Left renal cortex interstitium (tissue), 4 donors: ENCODE data around the gene THAP6. TPM values are rescaled to one million over a fixed set of nuclear protein-coding genes. Genes with fewer than 3 reads are reported as not detected.
"Not testable (repeated sequence)": the region's sequence is repeated elsewhere in the genome, so short reads cannot be mapped to it uniquely, and the experiment has no call there.

Experiments used
- DNase-seq, 4 donors: peaks; one replicate each; pipeline ENCODE4 v3.0.0-alpha.2; 2013; ENCODE audit warnings: low read depth in 4 of 4, low spot score in 2 of 4, missing footprints in 1 of 4
- polyA plus RNA-seq, 4 donors: library from polyadenylated mRNA; unstranded; fragments of 120-200 nt; gene quantifications; one replicate each; pipeline ENCODE4 v1.2.1, GENCODE V29; 2013; ENCODE audit not compliant: insufficient read length in 4 of 4

THAP6 gene
- 10 to 100 TPM; 16.2 to 34.2 (median 22.9) TPM for polyA plus RNA-seq

GRCh38 chr4:75514131-75514948, at the start of gene THAP6, which contains the start of gene RCHY1:
Gene THAP6, plus strand, starts transcription at chr4:75514473. Its CDS starts 980 bp downstream, at chr4:75515453.
Gene RCHY1, minus strand, starts transcription at chr4:75514403. Its CDS starts 117 bp downstream, at chr4:75514286.
- DNase-seq, result peak; percentile 89 to 96 (median 94)

DNA sequence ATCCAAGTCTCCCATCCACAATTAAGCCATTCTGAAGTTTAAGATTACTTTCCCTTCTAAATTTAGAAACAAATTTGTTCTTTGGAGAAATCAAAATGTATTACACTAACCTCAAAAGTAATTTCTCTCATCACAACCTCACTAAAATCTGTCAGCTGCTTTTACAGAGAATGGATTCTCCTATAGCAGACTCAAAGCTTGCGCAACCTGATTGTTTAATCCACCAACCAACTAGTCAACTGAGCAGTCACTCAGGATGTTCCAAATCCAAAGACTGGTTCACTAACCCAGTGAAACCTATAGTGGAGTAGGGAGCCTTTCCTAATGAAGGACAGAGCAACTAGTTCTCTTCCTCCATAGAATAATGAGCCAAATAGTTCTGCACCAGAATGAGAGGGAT, 44.4 kb upstream of the THAP6 start:
- no peak for DNase-seq

- DNase-seq, result no peak
These were observed 43.5 kb upstream of the THAP6 start for GRCh38 chr4:75470738-75471137.

DNA sequence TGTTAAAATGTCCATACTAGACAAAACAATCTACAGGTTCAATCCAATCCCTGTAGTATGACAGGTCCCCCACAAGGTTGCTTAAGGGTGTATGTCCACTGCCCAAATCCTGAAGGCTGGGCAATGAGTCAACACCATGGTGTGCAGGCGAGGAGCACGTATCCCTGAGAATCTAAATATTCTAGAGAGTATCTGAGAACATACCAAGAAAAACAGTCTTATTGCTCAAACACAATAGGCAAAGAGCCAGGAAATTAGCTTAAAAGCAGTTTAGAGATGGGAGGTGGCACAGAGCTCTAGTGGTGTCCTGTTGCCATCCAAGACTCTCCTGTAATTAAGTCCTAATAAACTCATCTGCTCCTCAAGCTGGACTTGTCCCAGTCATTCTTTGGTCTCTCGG, 37.1 kb upstream of the THAP6 start:
- DNase-seq, result no peak

GRCh38 chr4:75484190-75484589, 30.1 kb upstream of the THAP6 start:
- no peak for DNase-seq

DNA sequence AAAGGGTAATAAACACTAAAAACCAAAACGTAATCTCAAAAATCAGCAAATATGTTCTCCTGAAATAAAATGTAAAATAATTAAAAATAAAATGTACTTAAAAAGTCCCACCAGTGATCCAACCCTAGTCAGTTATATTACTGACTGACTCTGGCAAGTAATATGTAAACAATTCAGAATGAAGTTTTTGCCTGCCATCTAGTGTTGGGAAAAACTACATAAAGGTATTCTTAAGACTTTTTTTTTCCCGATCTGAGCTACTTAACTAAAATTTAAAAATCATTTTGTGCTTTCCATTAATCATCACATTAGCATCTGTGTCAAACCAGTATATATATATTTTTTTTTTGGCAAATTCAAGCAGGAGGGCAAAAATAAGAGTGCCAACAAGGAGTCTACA, 24.1 kb upstream of the THAP6 start:
- no peak for DNase-seq

DNA sequence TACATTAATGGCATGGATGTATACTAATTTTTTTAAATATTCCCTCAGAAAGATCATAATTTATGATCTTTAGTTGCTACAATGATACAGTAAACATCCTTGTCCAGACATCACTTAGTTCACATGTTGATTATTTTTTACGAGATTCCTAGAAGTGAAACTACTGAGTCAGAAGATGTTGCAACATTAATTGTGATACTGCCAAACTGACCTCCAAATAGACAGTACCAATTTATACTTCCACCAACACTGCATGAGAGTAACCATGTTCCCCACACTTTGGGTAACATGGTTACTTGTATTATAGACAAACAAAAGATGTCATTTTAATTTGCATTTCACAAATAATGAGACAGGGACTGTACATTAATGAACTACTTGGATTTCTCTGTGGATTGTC, 19.7 kb upstream of the THAP6 start:
- DNase-seq, result no peak

DNA sequence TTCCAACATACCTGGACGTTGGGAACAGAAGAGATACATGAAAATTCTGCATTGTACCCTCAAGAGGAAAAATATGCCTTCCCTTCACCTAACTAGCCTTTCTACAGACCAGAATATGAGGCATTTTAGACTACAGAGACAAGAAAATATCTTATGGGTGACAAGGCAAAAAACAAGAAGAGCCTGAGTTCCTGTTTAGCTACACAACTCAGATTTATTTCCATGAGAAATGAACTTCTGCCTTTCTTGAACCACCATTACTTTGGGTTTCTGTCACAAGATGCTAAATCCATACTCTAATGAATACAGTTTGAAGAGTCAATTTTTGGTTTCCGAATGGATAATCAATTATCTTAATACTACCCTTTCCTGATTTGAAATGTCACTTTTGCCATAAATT, 18.8 kb upstream of the THAP6 start:
- no peak for DNase-seq

GRCh38 chr4:75496406-75496805, 17.9 kb upstream of the THAP6 start:
- no peak for DNase-seq

GRCh38 chr4:75497133-75497532, 17.1 kb upstream of the THAP6 start:
- DNase-seq, result no peak

- no peak for DNase-seq
These were observed 16.2 kb upstream of the THAP6 start for GRCh38 chr4:75498041-75498440.

DNA sequence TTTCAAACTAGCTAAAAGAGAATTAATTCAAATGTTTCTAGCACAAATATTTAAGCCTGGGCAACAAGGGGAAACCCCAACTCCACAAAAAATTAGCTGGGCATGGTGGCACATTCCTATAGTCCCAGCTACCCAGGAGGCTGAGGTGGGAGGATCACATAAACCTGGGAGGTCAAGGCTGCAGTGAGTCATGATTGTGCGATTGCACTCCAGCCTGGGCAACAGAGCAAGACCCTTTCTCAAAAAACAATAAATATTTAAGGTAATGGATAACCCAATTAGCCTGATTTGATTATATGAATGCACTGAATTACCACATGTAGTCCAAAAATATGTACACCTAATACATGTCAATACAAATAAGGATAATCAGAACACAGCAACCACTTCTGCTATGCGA, 14.4 kb upstream of the THAP6 start:
- DNase-seq, result no peak

- no peak for DNase-seq
These were observed 11.6 kb upstream of the THAP6 start for GRCh38 chr4:75502671-75503070.

DNA sequence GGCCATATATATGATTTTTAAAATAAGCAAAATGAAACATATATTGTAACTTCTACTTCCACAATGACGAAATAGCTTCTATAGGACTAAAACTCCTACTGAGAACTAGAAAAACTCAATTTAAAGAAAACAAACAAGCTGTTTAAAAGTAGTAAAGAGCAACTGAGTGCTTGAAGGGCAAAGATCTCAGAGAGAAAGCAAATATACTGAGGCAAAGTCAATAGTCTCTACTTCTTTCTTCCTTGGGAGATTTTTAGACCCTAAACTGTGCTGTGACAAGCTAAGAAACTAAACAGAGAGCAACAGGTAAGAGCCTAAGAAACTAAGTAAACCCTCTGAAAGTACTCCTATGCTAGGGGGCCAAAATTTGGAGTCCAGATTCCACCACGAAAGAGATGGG, 8.6 kb upstream of the THAP6 start:
- DNase-seq, result no peak

DNA sequence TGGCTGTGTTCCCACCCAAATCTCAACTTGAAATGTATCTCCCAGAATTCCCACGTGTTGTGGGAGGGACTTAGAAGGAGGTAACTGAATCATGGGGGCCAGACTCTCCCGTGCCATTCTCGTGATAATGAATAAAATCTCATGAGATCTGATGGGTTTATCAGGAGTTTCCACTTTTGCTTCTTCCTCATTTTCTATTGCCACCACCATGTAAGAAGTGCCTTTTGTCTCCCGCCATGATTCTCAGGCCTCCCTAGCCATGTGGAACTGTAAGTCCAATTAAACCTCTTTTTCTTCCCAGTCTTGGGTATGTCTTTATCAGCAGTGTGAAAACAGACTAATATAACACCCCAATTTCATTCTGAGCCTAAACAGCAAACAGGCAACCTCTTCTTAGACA, 4.7 kb upstream of the THAP6 start:
- not testable (repeated sequence) for DNase-seq

DNA sequence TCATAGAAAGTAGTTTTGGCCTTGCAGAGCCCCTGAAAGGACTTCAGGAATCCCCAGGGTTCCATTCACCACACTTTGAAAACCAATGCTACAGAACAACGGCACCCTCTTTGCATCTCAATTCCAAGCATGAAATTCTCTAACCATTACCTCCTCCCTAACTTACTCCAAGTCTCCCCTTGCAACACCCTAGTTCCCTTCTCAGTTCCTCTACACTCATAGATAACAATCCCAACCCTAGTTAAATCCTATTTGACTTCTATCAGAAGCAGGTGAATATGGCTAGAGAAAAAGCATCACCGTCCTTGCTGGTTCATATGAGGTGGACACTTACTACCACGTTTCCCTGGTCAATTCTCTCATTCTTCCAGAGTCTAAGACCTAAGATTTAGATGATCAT, 2.4 kb upstream of the THAP6 start:
- no peak for DNase-seq

GRCh38 chr4:75512386-75513211, 1.7 kb upstream of the THAP6 start:
- DNase-seq, result no peak

GRCh38 chr4:75513526-75514130, 645 bp upstream of the THAP6 start:
- peak in 1 of 4 donors; percentile 52 for DNase-seq

GRCh38 chr4:75514949-75515612, 808 bp downstream of the THAP6 start:
- DNase-seq, result peak in 1 of 4 donors; percentile 6

DNA sequence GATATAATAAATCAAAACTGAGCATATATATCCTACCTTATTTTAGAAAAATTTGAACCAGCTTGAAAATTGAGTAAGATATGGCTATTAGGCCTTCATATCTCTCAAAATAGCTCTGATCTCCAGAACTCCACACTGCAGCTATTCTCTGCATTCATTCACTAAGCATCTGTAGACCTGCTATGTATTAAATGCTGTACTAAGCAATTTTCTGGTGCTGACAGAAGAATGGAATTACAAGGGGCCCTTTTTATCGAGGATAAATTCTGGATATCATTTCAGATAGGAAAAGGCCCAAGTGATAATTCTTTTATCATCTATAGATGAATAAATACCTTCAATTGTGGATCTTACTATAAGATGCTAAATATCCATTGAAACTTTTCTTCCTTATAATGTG, 1.9 kb downstream of the THAP6 start:
- no peak for DNase-seq

- DNase-seq, result not testable (repeated sequence)
These were observed 5.2 kb downstream of the THAP6 start for GRCh38 chr4:75519452-75519851.
